Upper lobe of left lung (tissue), 4 donors: ENCODE data around the gene CYFIP1.

Experiments used
- EP300 ChIP-seq, 4 donors: sonication (generic); formaldehyde crosslinking; IDR thresholded peaks; one replicate each; pipeline ENCODE4 v1.5.1; 2017; ENCODE audit warnings: antibody characterized with exemption in 4 of 4, control low read depth in 2 of 4
- POLR2A ChIP-seq, 4 donors: fragments of 450-650 bp; IDR thresholded peaks; one replicate each; pipeline ENCODE4 v1.5.1; 2016 to 2017; ENCODE audit warnings: antibody characterized with exemption in 4 of 4, mild to moderate bottlenecking in 2 of 4
- TF ChIP-seq, protein P1 (sequence below), 6 experiments: fragments of 450-650 bp in 4 of 6; fragments of 200-600 bp in 2 of 6; sonication (generic) in 2 of 6; IDR thresholded peaks; one replicate each; pipeline ENCODE4 v1.5.1; 2016 to 2019; ENCODE audit warnings: antibody characterized with exemption in 6 of 6

DNA sequence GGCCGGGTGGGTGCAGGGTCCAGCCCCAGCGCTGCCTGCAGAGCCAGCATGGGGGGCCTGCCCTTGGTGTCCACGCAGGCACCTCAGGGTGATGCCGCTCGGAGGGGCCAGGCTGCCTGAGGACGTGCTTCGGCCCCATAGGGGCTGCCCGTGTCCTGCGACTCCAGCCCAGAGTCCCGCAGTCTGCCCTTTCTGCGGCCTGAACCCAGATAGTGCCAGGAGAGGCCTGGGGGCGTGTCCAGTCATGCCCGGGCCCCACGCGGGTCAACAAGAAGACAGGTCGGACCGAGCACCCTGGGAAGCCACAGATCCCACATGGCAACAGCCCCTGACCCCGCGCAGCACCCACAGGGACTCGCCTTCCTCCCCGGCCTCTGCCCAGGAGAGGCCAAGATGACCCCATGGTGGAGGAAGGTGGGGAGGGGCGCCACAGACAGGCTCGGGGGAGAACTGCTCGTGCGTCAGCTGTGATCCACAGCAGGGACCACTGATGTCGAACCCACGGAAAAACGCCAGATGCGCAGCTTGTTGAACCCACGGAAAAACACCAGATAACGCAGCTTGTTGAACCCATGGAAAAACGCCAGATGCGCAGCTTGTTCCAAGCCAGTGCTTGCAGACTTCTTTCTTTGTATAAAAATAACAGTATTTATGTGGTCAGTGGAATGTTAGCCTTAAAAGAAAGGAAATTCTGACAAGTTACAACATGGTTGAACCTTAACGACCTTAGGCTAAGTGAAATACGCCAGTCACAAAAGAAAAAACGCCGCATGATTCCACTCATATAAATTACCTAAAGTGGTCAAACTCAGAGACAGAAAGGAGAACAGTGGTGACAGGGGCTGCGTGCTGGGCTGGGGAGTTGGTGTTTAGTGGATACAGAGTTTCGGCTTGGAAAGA is 28.5 kb downstream of the CYFIP1 start:
- no peak for TF ChIP-seq EP300 (IDR thresholded peaks at IDR 0.05)
- TF ChIP-seq, protein P1, sequence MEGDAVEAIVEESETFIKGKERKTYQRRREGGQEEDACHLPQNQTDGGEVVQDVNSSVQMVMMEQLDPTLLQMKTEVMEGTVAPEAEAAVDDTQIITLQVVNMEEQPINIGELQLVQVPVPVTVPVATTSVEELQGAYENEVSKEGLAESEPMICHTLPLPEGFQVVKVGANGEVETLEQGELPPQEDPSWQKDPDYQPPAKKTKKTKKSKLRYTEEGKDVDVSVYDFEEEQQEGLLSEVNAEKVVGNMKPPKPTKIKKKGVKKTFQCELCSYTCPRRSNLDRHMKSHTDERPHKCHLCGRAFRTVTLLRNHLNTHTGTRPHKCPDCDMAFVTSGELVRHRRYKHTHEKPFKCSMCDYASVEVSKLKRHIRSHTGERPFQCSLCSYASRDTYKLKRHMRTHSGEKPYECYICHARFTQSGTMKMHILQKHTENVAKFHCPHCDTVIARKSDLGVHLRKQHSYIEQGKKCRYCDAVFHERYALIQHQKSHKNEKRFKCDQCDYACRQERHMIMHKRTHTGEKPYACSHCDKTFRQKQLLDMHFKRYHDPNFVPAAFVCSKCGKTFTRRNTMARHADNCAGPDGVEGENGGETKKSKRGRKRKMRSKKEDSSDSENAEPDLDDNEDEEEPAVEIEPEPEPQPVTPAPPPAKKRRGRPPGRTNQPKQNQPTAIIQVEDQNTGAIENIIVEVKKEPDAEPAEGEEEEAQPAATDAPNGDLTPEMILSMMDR (IDR thresholded peaks at IDR 0.05), result no peak
- TF ChIP-seq POLR2A (IDR thresholded peaks at IDR 0.05), result no peak
